Activated CD4-positive, CD25-positive, alpha-beta regulatory T cell treated with anti-CD3 and anti-CD28 coated beads, Interleukin-2, amount 50 U/mL, for 24 hours (primary cell): ENCODE data around the gene CCDC13.

Experiments
- ATAC-seq, 2 donors: fragments of 150-1000 bp; cut with Tn5 transposase; one replicate each; pipeline ENCODE4 v1.10.0; 2021; ENCODE audit warnings: mild to moderate bottlenecking in 1 of 2, moderate library complexity in 1 of 2

The CCDC13 gene

DNA sequence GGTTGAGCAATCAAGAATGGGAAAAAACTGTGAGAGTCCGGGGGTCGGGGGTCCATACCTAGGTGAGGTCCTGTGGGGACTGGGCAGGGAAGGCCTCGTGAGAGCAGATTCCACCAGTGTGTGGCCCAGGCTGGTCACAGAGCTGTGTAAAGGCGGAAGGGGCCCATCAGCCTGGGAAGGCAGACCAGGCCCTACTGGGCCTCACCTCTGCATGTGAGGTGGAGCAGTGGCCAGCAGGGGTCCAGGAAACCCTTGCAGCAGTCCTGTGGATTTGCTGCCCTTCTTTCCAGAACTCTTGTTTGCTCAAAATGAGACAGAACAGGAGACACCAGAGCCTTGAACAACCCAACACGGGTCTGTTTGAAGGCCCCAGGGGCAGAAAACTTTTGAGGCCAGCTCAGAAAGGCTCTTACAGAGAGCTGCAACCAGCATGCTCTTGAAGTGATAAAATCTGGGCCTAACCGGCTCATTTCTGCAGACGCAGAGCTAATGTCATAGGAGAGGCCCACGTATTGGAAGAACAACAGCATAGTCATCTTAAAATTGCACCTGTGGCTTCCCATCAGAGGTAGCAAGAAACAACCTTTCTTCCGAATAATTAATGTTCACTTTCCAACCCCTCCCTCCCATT is 40.1 kb downstream of the CCDC13 start:
- no peak for ATAC-seq

DNA sequence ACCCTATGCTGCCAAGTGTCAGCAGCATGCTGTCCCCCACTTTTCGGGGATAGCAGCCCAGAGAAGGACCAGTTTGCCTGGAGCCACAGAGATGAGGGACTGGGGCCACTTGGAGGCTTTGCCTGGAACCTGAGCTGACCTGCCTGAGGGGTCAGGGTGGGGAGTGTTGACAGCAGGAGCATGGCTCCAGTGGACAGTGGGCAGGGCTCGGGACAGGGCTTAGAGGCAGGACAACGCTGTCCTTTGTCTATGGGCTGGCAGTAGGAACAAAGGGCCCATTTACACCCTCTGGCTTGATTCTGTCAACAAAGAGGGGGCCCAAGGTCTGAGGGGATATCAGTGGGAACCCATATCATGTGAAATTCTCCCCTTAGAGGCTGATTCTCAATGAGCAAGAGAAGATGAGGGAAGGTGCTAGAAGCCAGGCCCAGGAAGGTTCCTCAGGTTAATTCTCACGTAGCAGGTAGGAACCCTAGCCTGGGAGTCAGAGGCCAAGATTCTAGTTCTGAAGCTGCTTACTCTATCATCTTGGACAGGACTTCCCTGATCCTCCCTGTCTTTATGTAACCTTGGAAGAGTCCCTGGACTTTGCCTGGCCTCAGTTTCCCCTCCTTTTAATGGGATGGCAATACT is 40.7 kb downstream of the CCDC13 start:
- no peak for ATAC-seq

DNA sequence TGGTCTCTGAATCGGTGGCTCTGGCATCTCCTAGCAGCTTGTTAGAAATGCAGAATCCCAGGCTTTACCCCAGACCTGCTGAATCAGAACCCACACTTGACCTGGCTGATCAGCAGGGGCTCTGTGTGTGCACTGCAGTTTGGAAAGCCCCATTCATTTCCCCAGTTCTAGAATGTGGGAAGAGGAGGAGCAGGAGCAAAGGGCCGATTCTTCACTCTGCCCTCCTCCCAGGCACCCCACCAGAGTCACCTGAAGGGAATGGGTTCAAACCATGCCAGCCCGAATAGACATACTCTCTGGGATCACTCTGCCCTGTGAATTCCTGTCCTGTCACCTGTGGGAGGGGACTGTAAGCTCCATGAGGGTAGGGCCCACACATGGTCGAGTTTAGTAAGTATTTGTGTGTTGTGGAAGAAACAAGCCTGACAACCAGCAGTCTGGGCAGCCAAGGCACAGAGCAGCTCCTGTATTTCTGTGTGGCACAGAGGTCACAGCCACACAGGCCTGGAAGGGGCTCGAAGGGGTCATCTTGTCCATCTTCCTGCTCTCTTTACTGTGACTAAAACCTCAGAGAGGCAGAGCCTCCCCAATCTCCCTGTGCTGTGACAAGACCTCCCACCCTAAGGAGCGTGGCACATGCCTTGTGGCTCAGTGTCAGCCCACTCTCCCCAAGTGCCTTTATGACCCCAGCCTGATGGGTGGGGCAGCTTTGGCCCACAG is 41.4 kb downstream of the CCDC13 start:
- no peak for ATAC-seq

DNA sequence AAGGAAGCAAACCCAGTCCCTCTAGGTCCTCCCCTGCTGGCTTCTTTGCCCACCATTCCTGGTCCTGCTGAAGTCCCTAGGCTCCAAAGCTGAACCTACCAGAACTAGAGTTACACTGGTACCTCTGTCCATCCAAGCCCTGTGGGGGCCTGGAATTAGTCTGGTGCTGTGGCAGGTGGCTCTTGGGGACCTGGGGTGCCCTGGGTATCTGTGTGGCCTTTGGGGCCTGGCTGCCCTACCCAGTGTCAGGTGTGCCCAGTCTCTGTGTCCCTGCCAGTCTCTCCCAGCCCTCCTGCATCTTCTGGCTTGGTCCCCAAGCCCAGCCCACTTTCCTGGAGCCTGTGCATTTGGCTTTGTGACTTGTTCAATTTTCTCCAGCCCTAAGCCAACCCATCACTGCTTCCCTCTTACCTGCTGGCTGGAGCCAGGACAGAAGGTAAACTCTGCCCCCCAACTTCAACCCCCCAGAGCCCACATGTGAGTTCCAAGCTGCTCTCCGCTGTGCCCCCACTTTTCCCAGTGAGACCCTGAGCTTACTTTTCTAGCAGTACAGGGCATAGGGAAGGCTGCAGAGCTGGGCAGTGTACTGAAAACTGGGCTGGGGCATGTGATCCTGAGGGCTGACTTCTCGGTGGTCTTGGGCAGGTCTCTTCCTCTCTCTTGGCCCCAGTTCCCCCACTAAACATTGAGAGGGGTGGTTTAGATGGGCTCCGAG is 42.2 kb downstream of the CCDC13 start:
- ATAC-seq: no peak

DNA sequence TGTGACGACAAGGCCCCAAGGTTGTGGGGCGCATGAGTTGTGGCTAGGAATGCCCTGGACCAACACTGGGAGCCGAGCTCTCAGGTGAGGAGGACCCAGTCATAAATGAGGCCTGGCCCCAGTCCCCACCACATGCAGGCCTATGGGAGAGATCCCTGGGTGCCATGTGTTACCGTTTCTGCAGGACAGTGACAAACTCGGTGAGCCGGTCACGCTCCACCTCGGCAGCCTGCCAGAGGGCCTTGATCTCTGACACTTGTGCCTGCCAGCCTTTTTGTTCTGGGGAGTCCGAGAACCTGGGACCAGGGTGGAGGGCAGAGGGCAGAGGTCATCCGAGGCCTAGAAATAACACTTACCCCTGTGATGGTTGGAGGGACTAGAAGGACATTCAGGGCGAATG is 42.8 kb downstream of the CCDC13 start:
- no peak for ATAC-seq

DNA sequence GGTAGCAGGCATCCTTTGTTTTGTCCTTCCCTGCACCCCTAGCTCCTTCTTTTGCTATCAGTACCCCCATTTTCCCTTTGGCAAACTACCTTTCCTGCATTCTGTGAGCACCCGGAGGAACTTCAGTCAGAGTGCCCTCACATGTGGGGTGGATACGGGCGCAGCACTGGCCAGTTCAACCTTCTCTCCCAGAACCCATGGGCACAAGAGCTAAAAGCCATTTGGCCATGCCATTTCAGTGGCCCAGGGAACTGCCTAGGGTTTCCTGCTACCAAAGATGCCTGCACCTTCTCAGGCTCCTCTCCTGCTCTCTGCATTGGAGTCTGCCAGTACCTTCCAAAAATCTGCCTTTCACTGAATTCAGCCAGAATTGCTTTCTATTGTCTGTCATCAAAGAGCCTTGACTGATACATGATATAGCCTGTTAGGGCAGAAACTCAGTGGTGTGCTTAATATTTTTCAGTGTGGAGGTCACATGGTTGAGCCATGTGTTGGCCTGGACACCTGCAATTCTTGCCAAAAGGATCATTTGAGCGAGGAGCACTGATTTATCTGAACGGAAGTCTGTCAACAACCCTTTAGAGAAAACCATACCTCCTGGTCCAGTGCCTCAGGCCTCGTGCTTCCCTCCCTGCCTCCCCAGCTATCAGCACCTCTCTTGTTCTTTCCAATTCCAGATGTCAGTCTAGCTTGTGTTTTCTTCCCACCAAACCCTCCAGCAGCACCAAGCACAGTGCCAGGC is 43.5 kb downstream of the CCDC13 start:
- no peak for ATAC-seq

DNA sequence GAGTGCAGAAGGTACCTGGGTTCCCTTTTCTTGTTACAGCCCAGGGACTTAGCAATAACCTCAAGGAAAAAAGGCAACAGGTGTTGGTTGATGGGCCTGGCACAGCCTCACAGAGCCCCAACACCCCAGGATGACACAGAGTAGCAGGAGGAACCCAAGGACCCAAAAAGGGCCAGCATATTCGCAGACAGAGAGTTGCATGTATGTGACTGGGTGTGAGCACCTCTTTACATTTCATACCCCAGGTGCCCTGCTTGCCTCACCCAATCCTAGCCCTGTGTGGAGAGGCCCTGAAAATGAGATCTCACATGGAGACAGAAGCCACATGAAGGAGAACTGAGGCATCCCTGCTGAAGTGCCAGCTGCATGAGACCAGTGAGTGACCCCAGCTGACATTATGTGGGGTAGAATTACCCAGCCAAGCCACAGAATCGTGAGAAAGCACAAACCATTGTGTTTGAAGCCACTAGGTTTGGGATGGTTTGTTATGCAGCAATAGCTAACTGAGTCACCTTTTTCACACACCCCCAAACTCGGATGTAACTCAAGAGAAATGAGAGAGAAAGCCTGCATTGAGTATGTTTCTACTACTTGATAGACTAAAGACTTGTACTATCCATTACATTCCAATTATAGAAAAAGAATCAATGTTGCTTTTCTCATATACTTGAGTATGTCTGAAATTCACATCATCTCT is 44.2 kb downstream of the CCDC13 start:
- no peak for ATAC-seq

DNA sequence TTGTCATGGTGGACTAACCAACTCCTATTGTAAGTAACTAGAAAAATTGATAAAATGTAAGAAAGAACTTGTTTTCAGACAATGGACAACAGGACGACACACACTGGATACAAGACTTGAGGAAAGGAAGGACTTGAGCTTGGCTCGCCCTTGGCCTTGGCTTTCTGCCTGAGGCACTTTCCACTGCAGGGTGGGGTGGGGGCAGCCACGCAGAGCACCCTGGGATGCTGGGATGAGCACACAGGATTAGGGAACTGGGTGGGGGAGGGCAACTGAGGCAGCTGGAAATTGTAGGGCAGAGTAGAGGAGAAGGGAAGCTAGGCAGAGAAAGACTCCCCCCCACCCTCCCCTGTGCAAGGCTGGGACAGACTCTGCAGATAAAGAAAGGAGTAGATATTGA is 45.0 kb downstream of the CCDC13 start:
- no peak for ATAC-seq

DNA sequence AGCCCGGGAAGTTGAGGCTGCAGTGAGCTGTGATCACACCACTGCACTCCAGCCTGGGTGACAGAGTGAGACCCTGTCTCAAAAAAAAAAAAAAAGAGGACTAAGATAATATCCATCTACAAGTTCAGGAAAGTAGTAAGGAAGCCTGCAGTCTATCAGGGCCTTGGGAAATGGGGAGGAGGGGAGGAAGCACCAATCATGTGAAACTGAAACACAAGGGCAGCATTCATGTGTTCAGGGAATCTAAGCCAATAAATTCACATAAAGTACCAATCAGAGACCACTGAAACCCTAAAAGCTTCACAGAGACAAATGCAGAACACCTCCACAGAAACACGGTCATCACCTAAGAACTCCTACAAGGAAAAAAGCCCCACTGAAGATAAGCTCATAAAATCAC is 47.6 kb downstream of the CCDC13 start:
- ATAC-seq: no peak

DNA sequence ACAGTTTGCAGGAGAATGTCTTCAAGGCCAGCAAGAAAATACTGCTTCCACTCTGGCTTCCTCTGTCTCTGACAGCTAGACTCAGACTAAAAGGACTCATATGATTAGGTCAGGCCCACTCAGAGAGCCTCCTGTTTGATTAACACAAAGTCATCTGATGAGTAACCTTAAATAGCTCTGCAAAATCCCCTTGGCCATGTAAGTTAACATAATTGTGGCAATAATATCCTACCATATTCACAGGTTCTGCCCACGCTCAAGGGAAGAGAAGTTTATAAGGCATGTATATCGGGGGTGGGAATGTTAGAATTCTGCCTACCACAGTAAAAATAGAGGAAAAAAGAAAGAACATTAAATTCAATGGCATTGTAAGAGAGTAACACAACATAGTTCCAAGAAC is 49.8 kb downstream of the CCDC13 start:
- no peak for ATAC-seq
